Right lobe of liver (tissue), 4 donors: Measurements from ENCODE around the gene PHLDB2.

Source experiments
- CTCF ChIP-seq, 4 donors: fragments of 200-600 bp in 3 of 4; fragments of 450-650 bp in 1 of 4; IDR thresholded peaks; one replicate each; pipeline versions ENCODE4 v1.5.1 to v1.8.0; 2016 to 2022; ENCODE audit warnings: antibody characterized with exemption in 4 of 4, mild to moderate bottlenecking in 2 of 4
- POLR2A ChIP-seq: fragments of 450-650 bp; IDR thresholded peaks from one replicate; pipeline ENCODE4 v1.6.1; 2017; ENCODE audit warnings: antibody characterized with exemption, mild to moderate bottlenecking
- donor health status: DM: no; HTN: no; CAD: no.
- donor health status: DM: no; HTN: no; CAD: no.
- donor health status: DM: no; HTN: yes; CAD: no.

DNA sequence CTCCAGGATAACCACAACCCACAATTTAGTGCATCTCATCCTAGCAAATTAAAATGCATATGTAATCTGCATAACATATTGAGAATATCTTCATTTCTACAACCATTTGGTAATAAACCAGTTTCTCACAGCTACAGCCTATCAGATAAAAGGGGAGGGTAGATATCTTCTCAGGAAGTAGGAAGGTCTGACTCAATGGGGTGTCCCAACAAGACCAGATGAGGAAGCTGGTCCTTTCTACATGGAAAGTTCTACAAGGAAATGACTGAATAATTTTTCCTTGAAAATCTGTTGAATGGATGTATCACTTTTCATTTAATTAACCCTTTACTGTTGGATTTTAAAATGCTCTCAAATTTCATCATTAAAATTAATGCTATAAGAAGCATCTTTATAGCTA is 158.0 kb downstream of the PHLDB2 start:
- TF ChIP-seq CTCF (IDR thresholded peaks at IDR 0.05) = no peak
- TF ChIP-seq POLR2A = no peak
